Measurements from ENCODE around the gene SCO2. TPM values are rescaled to one million over a fixed set of nuclear protein-coding genes. Genes with fewer than 3 reads are reported as not detected.

The SCO2 gene
- total RNA-seq, 1 experiment from 2014 or later = 7.0 TPM

- no peak overlapping the region for H3K4me2 ChIP-seq (ENCODE audit: low read length)
- no peaks in the 10 kb centered on the region for H3K9me2 ChIP-seq (ENCODE audit: insufficient read depth)
- BruUV-seq (replicated peaks) = no TSS peak
- H3K27ac ChIP-seq (ENCODE audit: low read depth, low read length) = no peak overlapping the region
- no peak overlapping the region for H2AFZ ChIP-seq (ENCODE audit: low read depth, low read length, poor library complexity, severe bottlenecking)
- no peaks in the 10 kb centered on the region for H3K79me2 ChIP-seq (ENCODE audit: insufficient read depth, low read length)
- ChIA-PET POLR2A (no interaction called here), RAD21 (ENCODE audit: low non-redundant PET in 1 of 2, low total read pairs in 2 of 2, uncharacterized antibody in 2 of 2, unreplicated experiment in 2 of 2) (no interaction called here), CTCF (no interaction called here)
- DNase-seq (ENCODE audit: low read depth, low spot score) (no peak), ATAC-seq (no peak)
- H4K20me1 ChIP-seq (ENCODE audit: insufficient read depth) = no peaks in the 10 kb centered on the region
- intact Hi-C loops (cut with micrococcal nuclease) = no loop called here
- H3K4me3 ChIP-seq (replicated peaks in 1 of 2; ENCODE audit: low read depth in 1 of 2, low read length in 2 of 2) = no peak overlapping the region
- no peaks in the 10 kb centered on the region for H3K9me3 ChIP-seq (ENCODE audit: control insufficient read depth in 1 of 2, insufficient read depth in 1 of 2, low read depth in 1 of 2, low read length in 2 of 2)
- H3K27me3 ChIP-seq (ENCODE audit: insufficient read depth, low read length) = no peaks in the 10 kb centered on the region
- peaks cover 6 to 11% of the 10 kb centered on the region in 2 experiments; a peak in 2 of 4 replicates for H3K4me1 ChIP-seq (ENCODE audit: control insufficient read depth in 1 of 2, insufficient read depth in 2 of 2, low read length in 2 of 2)
- TF ChIP-seq CEBPB (IDR thresholded peaks at IDR 0.05; ENCODE audit: low read depth) (no peak), ELF1 (IDR thresholded peaks at IDR 0.05; ENCODE audit: borderline replicate concordance, low read depth) (no peak), CTCF (IDR thresholded peaks at IDR 0.05 in 2 of 3, conservative IDR thresholded peaks at IDR 0.05 in 1 of 3; ENCODE audit: borderline replicate concordance in 1 of 3, insufficient read depth in 1 of 3, low read depth in 2 of 3, low read length in 2 of 3) (no peak), RAD21 (IDR thresholded peaks at IDR 0.05; ENCODE audit: low read depth) (no peak), POLR2A (IDR thresholded peaks at IDR 0.05; ENCODE audit: borderline replicate concordance, extremely low read depth, insufficient read depth, insufficient read length) (no peak), MAX (IDR thresholded peaks at IDR 0.05) (no peak), YY1 (IDR thresholded peaks at IDR 0.05; ENCODE audit: extremely low read depth, insufficient replicate concordance, low read depth, low read length) (no peak), ATF3 (IDR thresholded peaks at IDR 0.05) (no peak), SIN3A (IDR thresholded peaks at IDR 0.05; ENCODE audit: low read depth) (no peak), SP1 (IDR thresholded peaks at IDR 0.05; ENCODE audit: low read depth) (no peak), CBX3 (IDR thresholded peaks at IDR 0.05; ENCODE audit: low read depth) (no peak), ZBTB33 (IDR thresholded peaks at IDR 0.05; ENCODE audit: extremely low read depth, insufficient replicate concordance, low read length) (no peak), JUND (IDR thresholded peaks at IDR 0.05) (no peak), POLR2AphosphoS5 (IDR thresholded peaks at IDR 0.05; ENCODE audit: low read depth, low read length) (no peak), EZH2 (IDR thresholded peaks at IDR 0.05) (no peak), EZH2phosphoT487 (IDR thresholded peaks at IDR 0.05; ENCODE audit: borderline replicate concordance) (no peak)
- H3K9ac ChIP-seq (ENCODE audit: low read length) = no peak overlapping the region
- H3K36me3 ChIP-seq (ENCODE audit: control insufficient read depth in 1 of 2, insufficient read depth in 2 of 2, low read length in 2 of 2) = no peaks in the 10 kb centered on the region
Measured at GRCh38 chr22:50561401-50562358, 36.3 kb upstream of the SCO2 start.

Measured in HCT116 (cell line).